ENCODE measurements around the gene ABHD11. TPM values are rescaled to one million over a fixed set of nuclear protein-coding genes. Genes with fewer than 3 reads are reported as not detected.

ABHD11 gene
- total and polyA plus RNA-seq, 9 of the 15 experiments (the other 6 are each of a cell fraction or from before 2014, with no cell fraction given): 7.7 to 44.2 (median 18.9) TPM

GRCh38 chr7:73738220-73738611 lies 386 bp downstream of the ABHD11 start:
- in situ Hi-C loops (cut with MboI): loop anchor here (10.0 kb wide), 1 partner anchor 403 kb away; no protein-coding TSS in a partner anchor
- CTCF ChIA-PET (ENCODE audit: low intra/inter-chr PET ratio): no interaction called here
- peak; percentile 72 for ATAC-seq
- Histone ChIP-seq H3K4me1 (replicated peaks in 1 of 2; ENCODE audit: control insufficient read depth in 2 of 2, insufficient read depth in 2 of 2, low read length in 2 of 2) (peaks cover 2 to 58% of the 10 kb centered on the region in 2 experiments; a peak in 4 of 5 replicates), H3K27me3 (ENCODE audit: control insufficient read depth in 2 of 2, insufficient read depth in 2 of 2, low read length in 2 of 2) (no peaks in the 10 kb centered on the region), H4K20me1 (replicated peaks; ENCODE audit: control insufficient read depth, insufficient read depth, low read length) (peaks cover 21% of the 10 kb centered on the region), H3K9me1 (ENCODE audit: control insufficient read depth, insufficient read depth, low read length) (peaks cover 4% of the 10 kb centered on the region), H2AFZ (ENCODE audit: low read depth, low read length) (peak overlapping the region; percentile 89), H3K9me3 (replicated peaks; ENCODE audit: control insufficient read depth, insufficient read depth, low read depth, low read length) (no peaks in the 10 kb centered on the region), H3K4me3 (peak overlapping the region; percentile 62), H3K9ac (ENCODE audit: insufficient read depth in 1 of 2, low read depth in 2 of 2, low read length in 2 of 2) (peak overlapping the region; percentile 84 to 100), H3K79me2 (ENCODE audit: control insufficient read depth, insufficient read depth, low read length) (peaks cover 19% of the 10 kb centered on the region), H3K4me2 (ENCODE audit: insufficient read depth, low read length) (peak overlapping the region; percentile 91), H3K36me3 (ENCODE audit: control insufficient read depth, insufficient read depth, low read length) (peaks cover 24% of the 10 kb centered on the region), H3K27ac (ENCODE audit: extremely low read depth, low read depth, low read length) (peak overlapping the region; percentile 91)
- WGBS (ENCODE audit: insufficient coverage, low coverage, missing lambda C conversion rate): under 1% methylated on average over 20 of the region's 24 CpGs
- POLR2A ChIA-PET: interaction anchor here (0.5 to 2.3 kb wide), 7 partner anchors 10 to 216 kb away, joined by 3 to 9 read pairs (median 5); partner anchors contain the start of gene BAZ1B
- TSS peak; percentile 59 for BruUV-seq (replicated peaks)
- DNase-seq (ENCODE audit: extremely low read depth in 1 of 4, low spot score in 3 of 4): peak; percentile 86 to 95 (median 94)
- intact Hi-C loops (cut with micrococcal nuclease): loop anchor here (2.0 to 10.0 kb wide), 2 partner anchors 117 to 403 kb away; no protein-coding TSS in a partner anchor
- peak; percentile 56 for FAIRE-seq
- TF ChIP-seq CBFA2T2 (conservative IDR thresholded peaks at IDR 0.05) (no peak), NR4A1 (CRISPR knock-in tag; IDR thresholded peaks at IDR 0.05) (no peak), NR4A1 (tag; IDR thresholded peaks at IDR 0.05) (no peak), HBP1 (CRISPR knock-in tag; IDR thresholded peaks at IDR 0.05) (peak; percentile 9; the same call in 1 of the 2 replicates), CREM (IDR thresholded peaks at IDR 0.05; ENCODE audit: low read depth) (no peak), PHB (CRISPR knock-in tag; IDR thresholded peaks at IDR 0.05) (peak; percentile 64; the same call in 1 of the 2 replicates), ARID1B (IDR thresholded peaks at IDR 0.05) (no peak), FUS (optimal IDR thresholded peaks at IDR 0.05; ENCODE audit: low read depth, low read length) (no peak), U2AF2 (optimal IDR thresholded peaks at IDR 0.05; ENCODE audit: low read depth, low read length) (no peak), HNRNPLL (IDR thresholded peaks at IDR 0.05; ENCODE audit: low read depth, low read length, poor library complexity, severe bottlenecking) (no peak), ESRRB (CRISPR knock-in tag; IDR thresholded peaks at IDR 0.05; ENCODE audit: borderline replicate concordance) (no peak), SOX6 (IDR thresholded peaks at IDR 0.05) (no peak), JUNB (CRISPR knock-in tag; conservative IDR thresholded peaks at IDR 0.05) (no peak), GABPA (tag; conservative IDR thresholded peaks at IDR 0.05; ENCODE audit: low read depth) (no peak), HDAC8 (tag; IDR thresholded peaks at IDR 0.05) (no peak)
- TF ChIP-seq, protein P1, sequence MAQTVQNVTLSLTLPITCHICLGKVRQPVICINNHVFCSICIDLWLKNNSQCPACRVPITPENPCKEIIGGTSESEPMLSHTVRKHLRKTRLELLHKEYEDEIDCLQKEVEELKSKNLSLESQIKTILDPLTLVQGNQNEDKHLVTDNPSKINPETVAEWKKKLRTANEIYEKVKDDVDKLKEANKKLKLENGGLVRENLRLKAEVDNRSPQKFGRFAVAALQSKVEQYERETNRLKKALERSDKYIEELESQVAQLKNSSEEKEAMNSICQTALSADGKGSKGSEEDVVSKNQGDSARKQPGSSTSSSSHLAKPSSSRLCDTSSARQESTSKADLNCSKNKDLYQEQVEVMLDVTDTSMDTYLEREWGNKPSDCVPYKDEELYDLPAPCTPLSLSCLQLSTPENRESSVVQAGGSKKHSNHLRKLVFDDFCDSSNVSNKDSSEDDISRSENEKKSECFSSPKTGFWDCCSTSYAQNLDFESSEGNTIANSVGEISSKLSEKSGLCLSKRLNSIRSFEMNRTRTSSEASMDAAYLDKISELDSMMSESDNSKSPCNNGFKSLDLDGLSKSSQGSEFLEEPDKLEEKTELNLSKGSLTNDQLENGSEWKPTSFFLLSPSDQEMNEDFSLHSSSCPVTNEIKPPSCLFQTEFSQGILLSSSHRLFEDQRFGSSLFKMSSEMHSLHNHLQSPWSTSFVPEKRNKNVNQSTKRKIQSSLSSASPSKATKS (CRISPR knock-in tag; IDR thresholded peaks at IDR 0.05): no peak
- TF ChIP-seq, protein P2, sequence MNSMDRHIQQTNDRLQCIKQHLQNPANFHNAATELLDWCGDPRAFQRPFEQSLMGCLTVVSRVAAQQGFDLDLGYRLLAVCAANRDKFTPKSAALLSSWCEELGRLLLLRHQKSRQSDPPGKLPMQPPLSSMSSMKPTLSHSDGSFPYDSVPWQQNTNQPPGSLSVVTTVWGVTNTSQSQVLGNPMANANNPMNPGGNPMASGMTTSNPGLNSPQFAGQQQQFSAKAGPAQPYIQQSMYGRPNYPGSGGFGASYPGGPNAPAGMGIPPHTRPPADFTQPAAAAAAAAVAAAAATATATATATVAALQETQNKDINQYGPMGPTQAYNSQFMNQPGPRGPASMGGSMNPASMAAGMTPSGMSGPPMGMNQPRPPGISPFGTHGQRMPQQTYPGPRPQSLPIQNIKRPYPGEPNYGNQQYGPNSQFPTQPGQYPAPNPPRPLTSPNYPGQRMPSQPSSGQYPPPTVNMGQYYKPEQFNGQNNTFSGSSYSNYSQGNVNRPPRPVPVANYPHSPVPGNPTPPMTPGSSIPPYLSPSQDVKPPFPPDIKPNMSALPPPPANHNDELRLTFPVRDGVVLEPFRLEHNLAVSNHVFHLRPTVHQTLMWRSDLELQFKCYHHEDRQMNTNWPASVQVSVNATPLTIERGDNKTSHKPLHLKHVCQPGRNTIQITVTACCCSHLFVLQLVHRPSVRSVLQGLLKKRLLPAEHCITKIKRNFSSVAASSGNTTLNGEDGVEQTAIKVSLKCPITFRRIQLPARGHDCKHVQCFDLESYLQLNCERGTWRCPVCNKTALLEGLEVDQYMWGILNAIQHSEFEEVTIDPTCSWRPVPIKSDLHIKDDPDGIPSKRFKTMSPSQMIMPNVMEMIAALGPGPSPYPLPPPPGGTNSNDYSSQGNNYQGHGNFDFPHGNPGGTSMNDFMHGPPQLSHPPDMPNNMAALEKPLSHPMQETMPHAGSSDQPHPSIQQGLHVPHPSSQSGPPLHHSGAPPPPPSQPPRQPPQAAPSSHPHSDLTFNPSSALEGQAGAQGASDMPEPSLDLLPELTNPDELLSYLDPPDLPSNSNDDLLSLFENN (IDR thresholded peaks at IDR 0.05; ENCODE audit: low read depth in 2 of 2, low read length in 2 of 2): no peak

Measured in K562 (cell line).